Measurements from ENCODE around the gene EIF2S3. TPM values are rescaled to one million over a fixed set of nuclear protein-coding genes. Genes with fewer than 3 reads are reported as not detected.

EIF2S3 gene
- polyA plus RNA-seq, 3 donors, result 87.1 to 157 (median 87.2) TPM

- no peak overlapping the region for H3K4me3 Mint-ChIP-seq
These were observed 70.4 kb downstream of the EIF2S3 start for GRCh38 chrX:24125028-24125612.

More at GRCh38 chrX:24125028-24125612, 70.4 kb downstream of the EIF2S3 start:
- no peak for TF ChIP-seq CTCF (IDR thresholded peaks at IDR 0.05)
- H3K4me3 ChIP-seq (replicated peaks in 1 of 3; ENCODE audit: low read depth in 2 of 3, low read length in 3 of 3), result no peak overlapping the region
- DNase-seq, result no peak
- no peak overlapping the region for H2AFZ ChIP-seq (ENCODE audit: insufficient read depth, low read depth, low read length, poor library complexity, severe bottlenecking)
- H3K4me1 ChIP-seq (ENCODE audit: control insufficient read depth in 1 of 2, insufficient read depth in 2 of 2, low read length in 2 of 2), result no peaks in the 10 kb centered on the region
- H3K27me3 ChIP-seq (ENCODE audit: control insufficient read depth in 2 of 2, insufficient read depth in 2 of 2, low read length in 2 of 2), result peaks cover 0 to 8% of the 10 kb centered on the region in 2 donors
- H3K36me3 ChIP-seq (replicated peaks in 1 of 2; ENCODE audit: control insufficient read depth in 1 of 2, insufficient read depth in 2 of 2, low read length in 2 of 2), result no peaks in the 10 kb centered on the region
- H3K27me3 Mint-ChIP-seq (ENCODE audit: low read depth in 3 of 3), result peaks cover 0 to 27% (median 2%) of the 10 kb centered on the region in 3 donors
- no peaks in the 10 kb centered on the region for H3K36me3 Mint-ChIP-seq
- H4K20me1 ChIP-seq (ENCODE audit: insufficient read depth, low read length), result no peaks in the 10 kb centered on the region
- H3K9me3 ChIP-seq (replicated peaks in 1 of 2; ENCODE audit: control insufficient read depth in 1 of 2, insufficient read depth in 1 of 2, low read length in 2 of 2), result no peaks in the 10 kb centered on the region
- no peak overlapping the region for H3K9ac ChIP-seq (ENCODE audit: insufficient read depth, low read length, poor library complexity, severe bottlenecking)
- H3K27ac ChIP-seq (ENCODE audit: low read depth in 1 of 2, low read length in 2 of 2), result no peak overlapping the region
- intact Hi-C loops (cut with micrococcal nuclease), result no loop called here
- no peaks in the 10 kb centered on the region for H3K79me2 ChIP-seq (ENCODE audit: insufficient read depth, low read length)
- no peak overlapping the region for H3K4me2 ChIP-seq (replicated peaks; ENCODE audit: extremely low read depth, low read length, poor library complexity, severe bottlenecking)
- 100% methylated on average over 1 of the region's 8 CpGs for WGBS (ENCODE audit: insufficient coverage)
- peaks cover 0 to 3% (median 0%) of the 10 kb centered on the region in 7 donors for H3K9me3 Mint-ChIP-seq
- H3K27ac Mint-ChIP-seq, result no peak overlapping the region
- H3K4me1 Mint-ChIP-seq, result no peaks in the 10 kb centered on the region

Other genes starting within 250 kb of the EIF2S3 start
- 1 to 10 TPM; 3.3 to 8.3 (median 4.6) TPM for gene APOO, start 147.0 kb upstream of the EIF2S3 start, polyA plus RNA-seq
- not detected for gene CXorf58, start 146.9 kb upstream of the EIF2S3 start, polyA plus RNA-seq
- 10 to 100 TPM in 1 of 3 donors, 1 to 10 TPM in 2; 3.2 to 24.4 (median 3.9) TPM for gene KLHL15, start 27.8 kb upstream of the EIF2S3 start, polyA plus RNA-seq
- 10 to 100 TPM; 22.3 to 31.1 (median 30.2) TPM for gene ZFX, start 94.8 kb downstream of the EIF2S3 start, polyA plus RNA-seq